Esophagus muscularis mucosa (tissue), 4 donors: Measurements from ENCODE around the gene MFAP3. TPM values are rescaled to one million over a fixed set of nuclear protein-coding genes. Genes with fewer than 3 reads are reported as not detected.

Experiments
- DNase-seq: peaks from one replicate; pipeline ENCODE4 v3.0.0-alpha.2; 2017; ENCODE audit errors: extremely low spot score
- H3K27ac ChIP-seq, 4 donors: fragments of 200-600 bp; sonication (generic); replicated peaks in 1 of 4; 1 replicate in 3 of 4; 2 replicates in 1 of 4; pipeline ENCODE4 v1.5.1; 2016 to 2019; ENCODE audit warnings: mild to moderate bottlenecking in 1 of 4
- H3K27me3 ChIP-seq, 4 donors: fragments of 200-600 bp; sonication (generic); one replicate each; pipeline versions ENCODE4 v1.5.1 to v1.6.0; 2016 to 2019
- H3K36me3 ChIP-seq, 4 donors: fragments of 200-600 bp; sonication (generic); one replicate each; pipeline ENCODE4 v1.5.1; 2016 to 2019
- H3K4me1 ChIP-seq, 4 donors: fragments of 200-600 bp; sonication (generic); one replicate each; pipeline ENCODE4 v1.5.1; 2016 to 2019
- H3K4me3 ChIP-seq, 4 donors: fragments of 200-600 bp; sonication (generic); 1 replicate in 2 of 4; 2 replicates in 2 of 4; pipeline ENCODE4 v1.5.1; 2016 to 2019; ENCODE audit warnings: mild to moderate bottlenecking in 4 of 4, moderate library complexity in 1 of 4
- H3K9me3 ChIP-seq, 4 donors: fragments of 200-600 bp; sonication (generic); 1 replicate in 3 of 4; 2 replicates in 1 of 4; pipeline ENCODE4 v1.5.1; 2016 to 2019
- CTCF ChIP-seq, 3 experiments: fragments of 200-600 bp in 2 of 3; fragments of 450-650 bp in 1 of 3; sonication (generic) in 2 of 3; IDR thresholded peaks; one replicate each; pipeline ENCODE4 v1.5.1; 2017 to 2019; ENCODE audit warnings: antibody characterized with exemption in 3 of 3, mild to moderate bottlenecking in 2 of 3, moderate library complexity in 1 of 3
- EP300 ChIP-seq: sonication (generic); formaldehyde crosslinking; IDR thresholded peaks from one replicate; pipeline ENCODE4 v1.6.1; 2017; ENCODE audit warnings: antibody characterized with exemption
- POLR2A ChIP-seq: fragments of 450-650 bp; IDR thresholded peaks from one replicate; pipeline ENCODE4 v1.6.1; 2017; ENCODE audit warnings: antibody characterized with exemption, moderate library complexity, mild to moderate bottlenecking, low read depth
- POLR2AphosphoS5 ChIP-seq, 2 donors: sonication (generic); formaldehyde crosslinking; IDR thresholded peaks; one replicate each; pipeline ENCODE4 v1.6.1; 2017; ENCODE audit warnings: antibody characterized with exemption in 2 of 2
- WGBS: methylation state at CpG from one replicate; pipeline ENCODE4 v1.1.5; 2018; 5-methylcytosine and 5-hydroxymethylcytosine counted together
- intact Hi-C: fragments of 100-400 bp; cut with DNase I; formaldehyde crosslinking; loops from one replicate; pipeline ENCODE4 v1.15.1; 2023
- total RNA-seq, 4 donors: library from RNA; depleted of rRNA; stranded (reverse); fragments of >200 nt; gene quantifications; one replicate each; pipeline versions ENCODE4 v1.1.0 to v1.2.1, GENCODE V29; 2016

The MFAP3 gene
- total RNA-seq, 4 donors from 2014 or later = 22.0 to 35.3 (median 29.7) TPM

- intact Hi-C loops = no loop called here
- no peaks in the 10 kb centered on the region for H3K27me3 ChIP-seq
Measured at GRCh38 chr5:154087260-154087659, 48.5 kb downstream of the MFAP3 start.

GRCh38 chr5:154088801-154089200, 50.0 kb downstream of the MFAP3 start:
- WGBS = 90% methylated on average over 5 of the region's 5 CpGs
- H3K27me3 ChIP-seq = no peaks in the 10 kb centered on the region
- no peaks in the 10 kb centered on the region for H3K36me3 ChIP-seq
- TF ChIP-seq POLR2A (no peak), EP300 (no peak), CTCF (IDR thresholded peaks at IDR 0.05) (no peak), POLR2AphosphoS5 (IDR thresholded peaks at IDR 0.05) (no peak)
- intact Hi-C loops = no loop called here
- peaks cover 18 to 24% (median 23%) of the 10 kb centered on the region in 4 donors for H3K4me1 ChIP-seq
- no peak overlapping the region for H3K27ac ChIP-seq
- no peak overlapping the region for H3K4me3 ChIP-seq
- DNase-seq = no peak
- H3K9me3 ChIP-seq = no peaks in the 10 kb centered on the region

More at GRCh38 chr5:154087260-154087659, 48.5 kb downstream of the MFAP3 start:
- DNase-seq = no peak
- Histone ChIP-seq H3K4me3 (no peak overlapping the region), H3K27ac (no peak overlapping the region), H3K36me3 (no peaks in the 10 kb centered on the region), H3K4me1 (peaks cover 14 to 16% (median 14%) of the 10 kb centered on the region in 4 donors), H3K9me3 (no peaks in the 10 kb centered on the region)
- TF ChIP-seq EP300 = no peak
- no peak for TF ChIP-seq POLR2A
- no peak for TF ChIP-seq CTCF (IDR thresholded peaks at IDR 0.05)
- no peak for TF ChIP-seq POLR2AphosphoS5 (IDR thresholded peaks at IDR 0.05)
- WGBS = 52% methylated on average over 2 of the region's 2 CpGs

- H3K9me3 ChIP-seq = no peaks in the 10 kb centered on the region
- no peaks in the 10 kb centered on the region for H3K36me3 ChIP-seq
- intact Hi-C loops = no loop called here
- 99% methylated on average over 6 of the region's 6 CpGs for WGBS
- DNase-seq = no peak
- no peaks in the 10 kb centered on the region for H3K27me3 ChIP-seq
- TF ChIP-seq EP300 (no peak), POLR2A (no peak), POLR2AphosphoS5 (IDR thresholded peaks at IDR 0.05) (no peak), CTCF (IDR thresholded peaks at IDR 0.05) (no peak)
- H3K27ac ChIP-seq = no peak overlapping the region
- H3K4me3 ChIP-seq = no peak overlapping the region
- H3K4me1 ChIP-seq = peaks cover 18 to 24% (median 23%) of the 10 kb centered on the region in 4 donors
Measured at GRCh38 chr5:154090656-154091055, 51.9 kb downstream of the MFAP3 start.

GRCh38 chr5:154092356-154093141, 53.8 kb downstream of the MFAP3 start:
- 55% methylated on average over 5 of the region's 5 CpGs for WGBS

More at GRCh38 chr5:154092356-154093141, 53.8 kb downstream of the MFAP3 start:
- Histone ChIP-seq H3K27me3 (no peaks in the 10 kb centered on the region), H3K4me3 (no peak overlapping the region), H3K36me3 (no peaks in the 10 kb centered on the region), H3K4me1 (peaks cover 18 to 24% (median 20%) of the 10 kb centered on the region in 4 donors), H3K9me3 (no peaks in the 10 kb centered on the region), H3K27ac (no peak overlapping the region)
- TF ChIP-seq CTCF (IDR thresholded peaks at IDR 0.05) = no peak
- TF ChIP-seq EP300 = no peak
- TF ChIP-seq POLR2A = no peak
- no peak for TF ChIP-seq POLR2AphosphoS5 (IDR thresholded peaks at IDR 0.05)
- no peak for DNase-seq
- intact Hi-C loops = no loop called here
